NCI-H1930 (cell line): Measurements from ENCODE around the gene MOGAT3.

Source experiments
- DNase-seq, 2 experiments: peaks; one replicate each; lab custom pipeline; 2025; lab: John Stamatoyannopoulos, UW

Gene MOGAT3

DNA sequence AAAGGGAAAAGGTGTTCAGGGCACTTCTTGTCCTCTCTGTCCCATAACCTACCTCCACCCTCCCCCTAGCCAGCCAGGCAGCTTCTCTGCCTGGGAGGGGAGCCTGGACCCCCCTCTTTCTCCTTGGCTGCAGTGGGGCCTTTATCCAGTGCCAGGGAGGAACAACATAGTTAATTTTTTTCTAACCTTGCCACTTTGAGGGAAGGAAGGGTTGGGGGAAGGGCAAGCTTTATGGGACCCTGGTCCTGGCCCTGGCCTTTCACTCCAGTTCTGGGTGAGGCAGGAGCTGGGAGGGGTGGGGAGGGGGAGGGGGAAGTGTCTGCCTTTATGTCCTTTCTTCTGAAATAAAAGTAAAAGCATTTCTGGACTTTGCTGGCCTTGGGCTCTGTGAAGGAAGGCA lies 39.9 kb downstream of the MOGAT3 start:
- no peak for DNase-seq

DNA sequence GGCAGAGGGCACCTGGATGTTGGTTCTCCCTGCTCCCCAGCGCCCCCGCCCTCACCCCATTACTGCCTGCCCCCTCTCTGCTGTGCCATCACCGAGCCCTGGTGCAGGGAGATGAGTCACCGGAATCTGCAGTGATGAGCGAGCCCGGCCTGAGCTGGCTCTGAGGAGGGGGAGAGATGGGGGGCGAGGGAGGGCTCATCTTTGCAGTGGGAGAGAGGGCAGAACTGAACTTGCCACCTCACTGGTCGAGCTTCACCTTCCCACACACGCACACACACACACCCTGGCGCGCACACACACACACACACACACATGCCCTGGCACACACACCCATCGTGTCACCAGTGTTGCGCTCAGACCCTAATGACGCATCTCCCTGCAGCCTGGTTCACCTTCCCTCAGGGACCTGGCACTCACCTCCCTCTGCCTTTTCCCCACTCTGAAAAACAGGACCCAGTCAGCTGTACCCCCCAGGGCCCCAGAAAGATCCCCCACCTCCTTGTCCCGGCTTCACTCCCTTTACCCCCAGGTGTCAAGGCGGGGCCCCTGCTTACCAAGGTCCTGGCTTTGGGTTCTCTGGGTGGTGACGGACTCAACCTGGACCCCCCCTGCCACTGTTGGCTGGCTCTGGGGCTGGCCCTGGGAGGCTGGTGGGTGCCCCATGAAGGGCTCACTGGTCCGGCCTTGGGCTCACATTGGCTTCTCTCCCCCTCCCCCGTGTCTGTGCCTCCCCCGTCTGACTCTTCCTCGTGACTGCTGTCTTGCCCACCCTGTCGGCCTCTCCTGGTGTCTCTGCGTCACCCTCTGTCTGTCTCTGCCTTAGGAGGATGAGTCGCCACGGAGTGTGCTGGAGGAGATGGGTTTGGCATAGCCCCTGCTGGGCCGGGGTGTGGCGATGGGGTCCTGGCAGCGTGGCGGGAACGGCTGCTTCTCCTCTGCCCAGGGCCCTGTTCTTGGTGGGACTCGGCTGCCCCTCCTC lies 40.9 kb downstream of the MOGAT3 start:
- DNase-seq = no peak

DNA sequence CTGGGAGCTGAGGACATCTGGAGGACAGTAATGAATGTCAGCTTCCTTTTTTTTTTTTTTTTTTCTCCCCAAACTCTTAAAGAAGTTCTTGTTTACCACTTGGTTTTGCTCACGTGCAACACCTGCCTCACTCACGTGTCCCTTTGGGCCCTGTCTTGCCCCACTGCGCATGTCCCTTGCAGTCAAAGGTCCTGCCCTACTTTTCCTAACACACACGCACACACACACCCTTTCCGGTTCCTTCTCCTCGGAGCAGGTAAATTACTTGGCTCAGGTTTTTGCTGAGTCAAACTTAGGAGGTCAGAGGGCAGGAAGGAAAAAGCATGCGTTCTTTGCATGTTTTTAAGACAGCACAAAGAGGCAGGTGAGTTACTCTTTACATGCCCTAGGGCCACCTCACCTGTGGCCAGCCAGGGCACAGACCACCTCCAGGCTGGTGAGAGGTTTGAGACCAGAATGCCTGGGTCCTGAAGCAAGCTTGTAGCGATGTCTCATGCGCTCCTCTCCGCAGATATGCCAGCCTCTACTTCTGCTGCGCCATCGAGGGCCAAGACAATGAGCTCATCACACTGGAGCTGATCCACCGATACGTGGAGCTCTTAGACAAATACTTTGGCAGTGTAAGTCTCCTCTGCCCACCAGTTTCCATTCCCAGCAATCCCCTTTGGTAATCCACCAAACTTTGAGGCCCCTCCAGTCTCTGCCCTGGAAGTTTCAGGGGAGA lies 43.8 kb downstream of the MOGAT3 start:
- DNase-seq = no peak

DNA sequence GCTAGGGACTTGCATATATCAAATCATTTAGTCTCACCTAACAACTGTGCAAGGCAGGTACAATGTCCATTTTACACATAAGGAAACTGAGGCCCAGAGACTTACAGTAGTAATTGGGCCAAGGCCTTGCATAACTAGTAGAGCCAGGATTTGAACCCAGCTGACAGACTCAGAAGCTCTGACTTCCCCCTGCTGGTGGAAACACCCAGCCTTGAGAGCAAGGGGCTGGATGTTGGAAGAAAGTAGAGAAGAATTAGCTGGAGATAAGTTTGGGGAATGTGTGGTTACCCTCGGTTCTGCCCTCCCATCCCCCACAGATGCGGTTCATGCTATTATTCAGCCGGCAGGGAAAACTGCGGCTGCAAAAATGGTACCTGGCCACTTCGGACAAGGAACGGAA lies 44.6 kb downstream of the MOGAT3 start:
- no peak for DNase-seq

DNA sequence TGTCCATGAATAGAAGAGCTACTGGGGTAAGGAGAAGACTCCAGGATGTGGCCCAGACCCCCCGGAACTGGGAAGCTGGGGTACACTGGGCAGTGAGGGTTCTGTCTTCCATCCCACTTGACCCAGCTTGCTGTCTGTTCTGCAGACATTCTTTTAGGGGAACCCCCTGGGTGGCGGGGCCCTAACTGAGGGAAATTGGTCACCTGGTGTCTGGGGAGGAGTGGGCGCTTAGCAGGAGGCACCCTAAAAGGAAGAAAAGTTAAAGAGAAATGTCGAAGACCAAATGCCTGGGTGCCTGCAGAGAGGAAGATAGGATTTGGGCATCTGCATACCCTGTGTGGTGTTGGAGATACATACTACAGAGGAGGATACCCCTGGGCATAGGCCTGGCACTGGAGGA lies 45.5 kb downstream of the MOGAT3 start:
- DNase-seq = no peak

DNA sequence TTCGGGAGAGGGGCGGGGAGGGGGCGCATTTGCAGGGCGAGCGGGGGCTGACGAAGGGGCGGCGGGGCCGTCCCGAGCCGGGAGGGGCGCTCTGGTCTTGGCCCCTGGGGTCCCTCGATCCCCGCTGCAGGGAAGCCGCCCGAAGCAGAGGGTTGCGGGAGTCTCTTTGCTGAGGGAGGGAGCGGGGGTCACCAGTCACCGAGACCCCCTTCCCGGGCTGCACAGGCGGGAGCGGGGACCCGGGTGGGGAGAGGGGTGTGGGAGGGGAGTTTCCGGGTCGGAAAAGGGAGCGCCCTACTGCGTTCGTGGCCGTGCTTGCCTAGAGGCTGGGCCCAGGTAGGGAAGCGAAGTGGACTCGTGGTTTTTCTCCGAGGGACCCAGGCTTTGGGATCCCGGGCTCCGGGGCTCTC lies 46.1 kb downstream of the MOGAT3 start:
- DNase-seq = no peak

DNA sequence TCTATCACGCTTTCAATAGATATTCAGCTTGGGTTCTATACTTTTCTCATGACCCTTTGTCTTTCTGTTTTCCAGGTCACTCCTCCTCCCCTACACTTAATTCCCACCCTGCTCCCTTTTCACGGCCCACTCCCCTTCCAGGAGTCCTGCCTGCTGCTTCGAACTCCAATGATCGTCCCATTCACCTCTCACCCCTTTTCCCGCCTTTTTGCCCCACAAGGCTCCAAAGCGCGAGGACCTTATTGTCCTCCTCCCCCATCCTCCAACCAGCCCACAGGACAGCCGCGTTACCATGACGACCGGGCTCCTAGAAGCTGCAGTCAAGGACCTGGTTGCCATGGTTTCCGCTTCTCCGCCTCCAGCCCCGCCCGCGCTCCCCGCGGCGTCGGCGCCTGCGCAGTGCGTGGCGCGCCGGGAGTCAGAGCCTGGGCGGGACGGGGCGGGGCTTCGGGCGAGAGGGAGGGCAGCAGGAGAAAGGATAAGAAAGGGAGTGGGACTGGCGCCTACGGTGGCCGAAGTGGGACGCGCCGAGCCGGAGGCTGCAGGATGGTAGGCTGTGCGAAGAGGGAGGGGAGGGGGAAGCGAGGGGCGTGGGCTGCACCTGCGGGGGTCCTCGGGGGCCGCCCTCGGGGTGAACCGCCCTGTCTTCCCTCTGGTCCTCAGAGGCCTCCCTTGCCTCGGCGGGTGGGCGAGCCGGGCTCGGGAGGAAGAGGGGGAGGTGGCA lies 46.7 kb downstream of the MOGAT3 start, which contains the start of gene AP1S1:
Gene AP1S1, plus strand, starts transcription at position 508 of the 724 bp plus-strand sequence. Its CDS starts 39 bp downstream, at position 547.
- peak; percentile 96 to 98 for DNase-seq

DNA sequence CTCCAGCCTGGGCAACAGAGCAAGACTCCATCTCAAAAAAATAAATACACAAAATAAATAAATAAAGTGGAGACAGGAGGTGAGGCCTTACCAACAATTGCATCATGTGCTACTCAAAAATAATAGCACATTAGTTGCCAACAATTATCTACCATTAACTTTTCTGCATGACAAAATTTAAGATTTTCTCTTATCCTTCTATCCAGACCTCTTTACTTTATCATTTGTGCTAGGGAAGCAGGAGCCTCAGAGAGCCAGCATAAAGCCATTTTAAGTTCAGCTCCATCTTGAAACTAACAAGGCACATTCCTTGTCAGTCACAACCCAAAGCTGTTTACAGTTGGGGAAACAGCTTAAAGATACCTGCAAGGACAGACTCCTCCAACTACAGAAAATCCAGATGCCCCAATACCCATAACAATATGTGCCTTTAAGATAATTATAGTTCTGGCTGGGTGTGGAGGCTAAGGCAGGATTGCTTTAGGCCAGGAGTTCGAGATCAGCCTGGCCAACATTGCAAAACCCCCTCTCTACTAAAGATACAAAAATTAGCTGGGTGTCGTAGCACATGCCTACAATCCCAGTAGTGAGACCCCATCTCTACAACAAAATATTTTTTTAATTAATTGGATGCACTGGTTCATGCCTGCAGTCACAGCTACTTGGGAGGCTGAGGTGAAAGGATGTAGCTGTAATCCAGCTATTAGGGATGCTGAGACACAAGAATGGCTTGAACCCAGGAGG lies 48.8 kb downstream of the MOGAT3 start:
- no peak for DNase-seq
